Cerebellar cortex (tissue), 1 donor: ENCODE data around the gene ZC3H4.
"Not testable (repeated sequence)": the region's sequence is repeated elsewhere in the genome, so short reads cannot be mapped to it uniquely, and the experiment has no call there.

Experiments
- DNase-seq: peaks from one replicate; pipeline ENCODE4 v3.0.0-alpha.2; 2015; ENCODE audit warnings: low spot score

The ZC3H4 gene

GRCh38 chr19:47112997-47113849 is at the start of gene ZC3H4:
ZC3H4 (minus strand) TSS chr19:47113776; CDS start chr19:47112584, 1,192 bp downstream.
- DNase-seq, result peak; percentile 100

GRCh38 chr19:47161876-47162489 is 48.4 kb upstream of the ZC3H4 start:
- DNase-seq, result no peak

DNA sequence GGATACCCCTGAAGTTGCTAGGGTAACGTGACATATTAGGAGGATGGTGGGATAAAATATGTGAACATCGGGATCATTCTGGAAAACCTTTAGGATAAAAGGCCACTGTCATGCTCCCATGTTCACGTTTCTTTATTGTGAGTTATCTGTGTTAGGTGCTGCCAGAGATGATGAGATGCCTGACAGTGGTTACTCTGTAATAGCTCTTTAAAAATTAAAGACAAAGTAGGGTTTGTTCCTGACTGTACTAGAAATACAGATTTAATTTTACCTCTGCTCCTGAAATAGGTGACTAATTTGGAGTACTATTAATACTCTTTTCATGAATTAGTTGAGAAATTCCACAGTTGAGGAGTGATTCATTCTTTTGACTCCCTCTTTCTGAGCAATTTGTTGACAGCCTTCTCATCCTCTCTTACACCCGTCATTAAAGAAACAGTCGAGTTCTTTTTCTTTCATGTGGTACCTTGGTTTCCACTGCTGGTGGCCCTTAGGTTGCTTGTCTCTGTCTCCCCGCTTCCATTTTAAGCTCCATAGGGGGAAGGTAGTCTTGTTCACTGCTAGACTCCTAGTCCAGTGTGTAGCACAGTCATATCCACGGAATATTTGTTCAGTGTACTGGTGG is 45.4 kb upstream of the ZC3H4 start:
- DNase-seq, result no peak

DNA sequence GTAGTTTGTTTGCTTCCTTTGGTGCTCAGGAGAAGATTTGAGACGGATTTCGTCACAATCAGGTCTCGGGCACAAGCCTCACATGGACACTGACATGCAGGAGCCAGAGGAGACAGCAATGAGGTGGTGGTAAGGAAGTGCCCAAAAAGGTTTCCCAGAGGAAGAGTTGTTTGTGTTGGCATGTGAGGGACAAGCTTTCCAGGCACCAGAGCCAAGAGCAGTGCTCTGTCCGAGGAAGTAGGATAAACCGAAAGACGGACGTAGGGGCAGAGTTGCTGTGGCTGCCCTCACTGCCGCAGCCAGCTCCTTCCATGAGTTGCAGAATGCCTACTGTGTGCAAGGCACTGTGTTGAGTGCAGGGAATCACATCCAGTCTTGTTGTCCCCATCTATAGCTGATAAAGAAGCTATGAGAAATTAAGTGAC is 44.8 kb upstream of the ZC3H4 start:
- DNase-seq, result no peak

GRCh38 chr19:47157431-47158321 is 44.1 kb upstream of the ZC3H4 start:
- peak; percentile 29 for DNase-seq

- no peak for DNase-seq
These were observed 43.4 kb upstream of the ZC3H4 start for GRCh38 chr19:47156861-47157430.

DNA sequence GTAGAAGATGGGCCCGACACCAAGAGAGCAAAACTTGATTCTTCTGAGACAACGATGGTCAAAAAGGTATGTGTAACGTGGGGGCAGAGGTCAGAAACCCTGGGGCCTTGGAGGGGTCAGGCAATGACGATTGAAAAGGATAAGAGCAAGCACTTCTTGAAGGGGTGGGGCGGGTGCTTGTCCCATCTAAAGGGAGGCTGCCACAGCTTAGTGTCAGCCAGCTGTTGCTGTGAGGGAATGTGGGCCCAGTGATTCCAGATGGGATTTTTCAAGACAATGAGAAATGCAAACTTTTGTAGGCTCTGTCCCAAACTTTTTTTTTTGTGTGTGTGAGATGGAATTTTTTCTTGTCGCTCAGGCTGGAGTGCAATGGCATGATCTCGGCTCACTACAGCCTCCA is 41.6 kb upstream of the ZC3H4 start:
- no peak for DNase-seq

DNA sequence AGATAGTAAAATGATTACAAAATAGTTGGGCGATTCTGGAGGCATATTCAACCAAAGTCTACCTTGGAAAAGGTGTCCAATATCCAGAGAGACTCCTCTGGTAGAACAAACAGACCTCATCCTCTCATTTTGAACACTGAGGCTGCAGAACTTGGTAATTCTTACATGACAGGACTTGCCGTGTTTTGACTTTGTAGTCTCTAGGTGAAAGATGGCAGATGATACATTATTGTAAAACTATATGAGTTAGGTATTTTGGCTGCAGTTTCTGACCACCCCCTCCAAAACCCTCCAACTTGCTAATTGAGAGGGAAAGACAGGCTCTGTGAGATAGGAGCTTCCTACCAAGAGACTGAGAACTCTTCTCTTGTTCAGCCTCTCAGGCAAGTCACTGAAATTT is 39.7 kb upstream of the ZC3H4 start:
- no peak for DNase-seq

- no peak for DNase-seq
These were observed 39.1 kb upstream of the ZC3H4 start for GRCh38 chr19:47152632-47153031.

GRCh38 chr19:47152205-47152604 is 38.6 kb upstream of the ZC3H4 start:
- DNase-seq, result no peak

DNA sequence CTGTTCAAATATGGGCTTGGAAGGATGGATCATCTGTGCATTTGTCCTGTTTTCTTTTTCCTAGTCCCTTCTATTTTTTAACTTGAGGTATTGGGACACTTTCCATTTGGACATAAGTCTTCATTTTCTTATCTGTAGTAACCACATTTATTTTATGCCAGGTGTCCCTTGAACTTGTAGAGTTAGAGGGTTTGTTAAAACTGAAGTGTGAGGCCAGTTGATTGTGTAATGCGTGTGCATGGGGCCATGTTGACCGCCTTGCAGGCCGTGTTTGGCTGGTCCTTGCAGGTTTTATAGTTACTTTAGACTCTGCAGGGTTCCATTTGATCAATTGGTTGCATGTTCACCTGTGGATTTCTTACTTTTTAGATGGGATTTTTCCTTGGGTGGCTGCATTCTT is 38.1 kb upstream of the ZC3H4 start:
- DNase-seq, result no peak

DNA sequence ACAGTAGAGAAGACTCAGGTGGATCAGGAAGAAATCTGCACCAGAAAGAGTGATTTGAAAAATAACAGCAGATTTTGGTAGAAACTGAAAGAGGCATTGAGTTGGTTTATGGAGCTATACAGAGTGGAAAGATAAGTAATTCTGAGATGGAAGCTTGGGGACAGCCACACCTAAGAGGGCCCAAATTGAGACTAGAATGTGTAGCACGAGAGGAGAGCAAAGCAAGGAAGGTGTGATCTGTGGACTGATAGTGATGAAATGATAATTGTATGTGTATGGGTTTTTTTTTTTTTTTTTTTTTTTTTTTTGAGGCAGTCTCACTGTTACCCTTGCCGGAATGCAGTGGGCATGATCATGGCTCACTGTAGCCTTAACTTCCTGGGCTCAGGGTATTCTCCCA is 33.3 kb upstream of the ZC3H4 start:
- DNase-seq, result no peak

GRCh38 chr19:47145639-47146486 is 32.3 kb upstream of the ZC3H4 start:
- DNase-seq, result no peak

- no peak for DNase-seq
These were observed 31.1 kb upstream of the ZC3H4 start for GRCh38 chr19:47144630-47145029.

DNA sequence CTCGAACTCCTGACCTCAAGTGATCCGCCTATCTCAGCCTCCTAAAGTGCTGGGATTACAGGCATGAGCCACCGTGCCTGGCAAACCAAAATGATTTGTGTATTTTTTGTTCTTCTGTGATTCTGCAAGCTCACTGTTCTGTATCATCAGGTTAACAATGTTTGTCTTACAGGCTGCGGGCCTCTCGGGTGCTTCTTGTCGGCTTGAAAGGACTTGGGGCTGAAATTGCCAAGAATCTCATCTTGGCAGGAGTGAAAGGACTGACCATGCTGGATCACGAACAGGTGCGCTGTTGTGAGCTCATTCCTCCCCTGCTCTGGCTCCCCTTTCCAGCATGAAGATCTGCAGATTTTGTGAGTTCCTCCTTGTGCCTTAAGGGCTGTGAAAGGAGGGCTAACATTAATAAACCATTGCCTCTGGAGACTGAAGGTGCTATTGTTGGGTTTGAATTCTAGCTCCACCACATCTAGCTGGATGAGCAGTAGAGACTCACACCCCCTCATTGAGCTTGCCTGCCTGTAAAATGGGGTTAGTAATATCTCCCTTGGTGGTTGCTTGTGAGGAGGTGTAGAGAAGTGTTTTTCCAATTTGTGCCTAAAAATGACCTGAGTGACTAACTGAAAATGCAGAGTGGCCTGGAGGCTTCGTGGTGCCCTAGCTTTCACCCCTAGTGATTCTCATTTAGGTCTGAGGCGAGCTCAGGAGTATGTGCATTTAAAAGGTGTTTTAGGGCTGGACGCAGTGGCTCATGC is 29.9 kb upstream of the ZC3H4 start:
- no peak for DNase-seq

- DNase-seq, result no peak
These were observed 29.2 kb upstream of the ZC3H4 start for GRCh38 chr19:47142779-47143178.

- no peak for DNase-seq
These were observed 28.1 kb upstream of the ZC3H4 start for GRCh38 chr19:47141695-47142094.

GRCh38 chr19:47141252-47141651 is 27.7 kb upstream of the ZC3H4 start:
- DNase-seq, result not testable (repeated sequence)

- no peak for DNase-seq
These were observed 21.6 kb upstream of the ZC3H4 start for GRCh38 chr19:47135156-47135555.

DNA sequence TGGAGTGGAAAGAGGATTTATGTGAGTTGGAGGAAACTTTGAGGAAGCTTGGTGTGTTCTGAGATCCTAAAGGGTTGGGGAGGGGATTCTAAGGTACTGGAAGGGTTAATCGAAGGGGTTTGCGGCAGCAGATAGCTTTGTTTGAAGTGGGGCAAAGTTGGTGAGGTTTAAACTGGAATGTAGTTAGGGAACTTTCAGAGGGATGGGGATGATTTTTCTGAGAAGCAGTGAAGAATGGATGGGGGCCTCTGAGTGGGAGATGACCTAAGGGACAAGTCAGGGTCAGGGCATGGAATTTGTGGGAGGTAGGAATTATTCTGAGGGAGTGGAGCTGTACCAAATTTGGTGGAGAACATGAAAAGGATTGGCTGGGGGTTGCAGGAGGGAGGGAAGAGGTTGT is 21.0 kb upstream of the ZC3H4 start:
- no peak for DNase-seq
